Astrocyte of the hippocampus (primary cell): Measurements from ENCODE around the gene CDK5R1.
"Not testable (repeated sequence)": the region's sequence is repeated elsewhere in the genome, so short reads cannot be mapped to it uniquely, and the experiment has no call there.

Experiments
- DNase-seq: peaks from one replicate; pipeline ENCODE4 v3.0.0; 2011; ENCODE audit warnings: low read depth, low spot score

CDK5R1 gene

DNA sequence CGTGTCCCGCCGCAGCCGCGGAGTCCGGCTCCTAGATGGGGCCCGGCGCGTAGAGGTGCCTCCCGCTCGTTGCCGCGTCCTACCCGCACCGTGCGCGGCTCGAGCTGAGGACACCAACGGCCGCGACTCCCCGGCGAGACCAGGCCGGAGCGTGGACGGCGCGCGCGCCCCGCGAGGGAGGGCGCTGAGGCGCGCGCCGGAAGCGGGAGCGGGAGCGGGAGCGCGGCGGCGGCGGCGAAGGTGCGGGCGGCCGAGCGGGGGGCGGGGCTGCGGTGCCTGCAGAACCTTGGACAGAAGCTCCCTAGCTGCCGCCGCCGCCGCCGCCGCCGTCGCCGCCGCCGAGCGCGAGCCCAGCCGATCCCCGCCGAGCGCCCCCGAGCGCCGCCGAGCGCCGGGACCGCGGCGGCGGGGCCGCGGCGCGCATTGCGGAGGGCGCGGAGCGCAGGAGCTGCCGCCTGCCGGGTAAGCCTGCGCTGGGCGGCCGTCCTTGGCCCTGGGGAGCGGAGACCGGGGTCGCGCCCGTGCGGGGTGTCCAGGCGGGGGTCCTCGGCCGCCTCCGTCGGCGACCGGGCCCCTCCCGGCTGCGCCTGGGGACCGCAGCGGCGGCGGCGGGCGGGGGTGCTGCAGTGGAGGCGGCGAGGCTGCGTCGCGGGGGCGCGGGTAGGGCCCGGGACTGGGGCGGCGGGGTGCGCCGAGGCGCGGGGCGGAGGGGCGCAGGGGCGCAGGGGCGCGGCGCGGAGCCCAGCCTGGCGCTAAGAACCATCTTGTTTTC is at the start of gene CDK5R1:
Gene CDK5R1, plus strand, starts transcription at position 293 of the 772 bp plus-strand sequence. CDS start 628 bp downstream, outside the sequence.
- peak; percentile 93 for DNase-seq

DNA sequence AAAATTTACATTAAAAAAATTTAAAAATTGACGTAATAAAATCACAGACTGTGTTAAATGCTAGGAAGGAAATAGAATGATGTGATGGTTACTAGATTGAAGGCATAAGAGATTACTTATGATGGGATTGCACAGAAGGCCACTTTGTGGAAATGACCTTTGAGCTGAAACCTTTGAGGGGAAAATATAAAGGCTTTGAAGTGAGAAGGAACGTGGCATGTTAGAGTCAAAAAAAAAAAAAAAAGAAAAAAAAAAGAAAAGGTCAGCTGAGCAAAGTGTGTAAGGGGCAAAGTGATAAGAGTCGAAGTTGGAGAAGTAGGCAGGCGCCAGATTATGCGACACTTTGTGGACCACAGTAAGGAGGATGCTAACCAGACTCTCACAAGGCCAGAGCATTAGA is 46.1 kb upstream of the CDK5R1 start:
- no peak for DNase-seq

DNA sequence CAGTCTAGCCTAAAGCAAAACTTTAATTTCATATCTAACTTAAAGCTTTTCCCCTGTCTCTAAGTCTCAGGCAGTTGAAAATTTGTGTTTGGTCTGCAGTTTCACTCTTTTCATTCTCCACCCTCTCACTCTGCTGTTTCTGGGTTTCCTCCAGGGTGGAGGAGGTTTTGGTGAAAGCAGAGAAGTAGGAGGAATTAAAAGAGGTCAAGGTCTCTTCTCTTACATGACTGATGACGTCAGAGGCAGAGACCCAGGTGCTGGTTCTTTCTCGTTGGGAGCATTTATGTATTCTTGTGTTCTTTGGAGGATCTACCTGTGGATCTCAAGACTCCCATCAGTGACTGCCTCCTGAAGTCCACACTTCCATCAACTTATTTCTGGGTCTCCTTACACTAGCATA is 44.9 kb upstream of the CDK5R1 start:
- no peak for DNase-seq

DNA sequence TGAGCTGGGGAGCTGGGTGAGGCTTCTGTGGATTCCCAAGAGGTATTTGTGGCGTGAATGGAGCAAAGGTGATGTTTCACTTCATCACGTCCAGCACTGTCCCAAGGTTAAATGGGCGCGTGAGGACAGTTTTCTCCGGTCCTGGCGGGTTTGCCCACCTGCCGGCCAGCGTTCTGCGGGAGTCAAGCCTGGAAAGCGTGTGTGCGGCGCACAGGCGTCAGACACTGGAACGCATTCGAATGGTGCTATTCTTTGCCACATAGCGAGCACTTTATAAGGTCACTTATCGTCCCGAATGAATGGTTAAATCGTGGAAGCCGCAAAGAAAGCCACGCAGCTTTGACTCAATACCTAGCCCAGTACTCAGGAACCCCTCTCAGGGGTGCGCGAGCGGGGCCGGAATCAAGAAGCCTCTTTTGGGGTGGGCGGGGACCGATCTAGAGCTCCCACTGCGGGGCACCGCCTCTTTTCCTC is 42.9 kb upstream of the CDK5R1 start:
- no peak for DNase-seq

DNA sequence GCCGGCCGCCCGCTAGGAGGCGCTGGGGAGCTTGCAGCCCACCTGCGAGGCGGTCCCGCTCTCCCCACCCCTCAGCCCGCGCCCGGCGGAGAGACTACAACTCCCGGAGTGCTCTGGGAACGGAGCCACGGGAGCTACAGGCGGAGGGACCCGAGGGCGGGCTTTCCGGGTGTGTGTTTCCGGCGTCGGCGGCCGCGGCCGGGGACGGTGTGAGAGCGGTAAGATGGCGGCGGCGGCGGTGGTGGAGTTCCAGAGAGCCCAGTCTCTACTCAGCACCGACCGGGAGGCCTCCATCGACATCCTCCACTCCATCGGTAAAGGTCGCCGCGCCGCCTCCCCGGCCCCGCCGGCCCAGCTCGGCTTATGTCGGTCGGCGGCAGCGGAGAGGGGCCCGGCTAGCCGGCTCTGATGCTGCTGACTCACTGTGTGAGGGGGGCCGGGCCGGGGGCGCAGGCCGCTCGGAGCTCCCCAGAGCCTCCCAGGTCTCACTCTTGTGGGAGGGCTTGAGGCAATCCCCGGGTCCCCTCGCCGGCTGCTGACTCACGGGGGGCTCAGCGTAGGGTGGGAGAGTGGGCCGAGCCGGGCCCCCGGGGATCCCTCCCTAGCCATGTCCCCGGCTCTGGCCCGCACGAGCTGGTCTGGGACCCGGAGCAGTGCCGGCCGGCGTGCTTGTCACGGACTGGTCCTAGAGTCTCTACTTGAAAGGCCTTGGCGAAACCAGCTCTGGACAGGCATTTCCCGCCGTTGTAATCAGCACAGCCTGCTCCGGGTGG is 42.3 kb upstream of the CDK5R1 start, which contains the start of gene PSMD11:
Gene PSMD11, plus strand, starts transcription at position 210 of the 773 bp plus-strand sequence. Its CDS starts 14 bp downstream, at position 224.
- peak; percentile 99 for DNase-seq

DNA sequence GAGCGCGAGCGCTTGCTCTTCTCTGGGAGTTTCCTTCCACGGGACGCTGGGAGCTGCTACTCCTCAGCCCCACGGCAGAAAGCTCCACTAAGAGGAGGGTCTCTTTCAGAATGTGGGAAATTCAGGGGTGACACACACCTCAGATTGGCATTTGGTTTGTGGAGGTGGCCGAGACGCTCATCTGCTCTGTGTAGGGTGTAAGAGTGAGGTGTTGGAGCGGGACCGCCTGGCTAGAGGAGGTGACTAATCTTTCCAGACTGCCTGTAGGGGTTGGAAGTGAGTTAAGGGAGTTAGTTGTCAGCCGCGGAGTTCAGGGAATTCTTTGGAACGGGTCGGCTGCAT is 41.7 kb upstream of the CDK5R1 start:
- peak; percentile 77 for DNase-seq

DNA sequence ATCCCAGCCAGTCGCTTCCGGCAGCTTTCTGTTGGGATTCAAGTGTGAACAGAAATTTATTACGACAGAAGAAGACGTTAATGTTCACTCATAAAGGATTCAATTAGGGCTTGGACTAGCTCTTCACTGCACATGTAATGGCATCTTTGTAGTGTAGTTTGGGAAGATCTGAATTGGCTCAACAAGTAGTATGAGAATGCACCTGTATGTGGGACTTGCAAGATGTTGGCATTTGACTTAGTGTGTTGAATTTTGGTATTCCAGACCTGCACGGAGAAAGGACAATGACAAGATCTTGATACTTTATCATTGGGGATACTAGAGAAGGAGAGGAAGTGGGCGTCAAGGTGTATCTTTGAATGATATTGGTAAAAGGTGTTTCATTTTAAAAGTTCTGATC is 41.3 kb upstream of the CDK5R1 start:
- no peak for DNase-seq

DNA sequence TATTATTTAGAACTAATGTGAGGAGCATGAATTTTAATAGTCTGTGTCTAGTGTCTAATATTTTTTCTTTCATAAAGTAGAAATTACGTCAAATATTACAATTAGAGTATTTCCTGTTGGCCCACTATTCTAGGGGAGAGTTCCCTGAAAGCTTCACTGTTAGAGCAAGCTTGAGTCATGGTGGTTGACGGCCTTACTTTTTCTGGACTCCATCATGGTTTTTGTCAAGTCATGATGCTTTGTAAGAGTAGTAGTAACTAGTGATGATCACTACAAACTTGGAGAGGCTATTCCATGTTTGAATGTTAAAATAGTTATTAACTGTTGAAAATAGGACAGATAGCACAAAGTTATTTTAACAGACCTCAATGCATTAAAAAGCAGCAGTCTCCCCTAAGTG is 40.8 kb upstream of the CDK5R1 start:
- DNase-seq: peak; percentile 20

DNA sequence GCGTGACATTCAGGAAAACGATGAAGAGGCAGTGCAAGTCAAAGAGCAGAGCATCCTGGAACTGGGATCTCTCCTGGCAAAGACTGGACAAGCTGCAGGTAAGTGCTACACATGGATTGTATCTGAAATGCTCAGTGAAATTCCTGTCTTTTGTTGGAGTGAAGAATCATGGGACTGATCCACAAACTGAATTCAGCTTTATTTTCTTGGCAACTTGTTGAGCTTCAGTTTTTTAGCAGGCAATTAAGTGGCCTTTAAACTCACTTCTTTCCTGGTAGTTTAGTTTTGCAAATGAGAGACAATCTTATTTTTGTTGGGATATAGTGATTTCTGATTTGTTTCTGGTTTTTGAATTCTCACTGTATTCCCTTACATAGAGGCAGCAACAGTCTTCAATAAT is 39.8 kb upstream of the CDK5R1 start:
- DNase-seq: no peak

DNA sequence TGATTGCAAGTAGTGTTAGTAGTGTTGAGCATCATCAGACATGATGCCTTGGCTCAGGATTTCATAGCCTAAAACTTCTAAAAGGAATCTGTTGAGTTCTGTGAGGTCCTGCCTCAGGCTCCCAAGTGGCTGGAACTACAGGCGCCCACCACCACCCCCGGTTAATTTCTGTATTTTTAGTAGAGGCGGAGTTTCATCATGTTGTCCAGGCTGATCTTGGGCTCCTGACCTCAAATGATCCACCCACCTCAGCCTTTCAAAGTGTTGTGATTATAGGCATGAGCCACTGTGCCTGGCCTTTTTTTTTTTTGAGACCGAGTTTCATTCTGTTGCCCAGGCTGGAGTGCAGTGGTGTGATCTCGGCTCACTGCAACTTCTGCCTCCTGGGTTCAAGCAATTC is 36.8 kb upstream of the CDK5R1 start:
- no peak for DNase-seq

DNA sequence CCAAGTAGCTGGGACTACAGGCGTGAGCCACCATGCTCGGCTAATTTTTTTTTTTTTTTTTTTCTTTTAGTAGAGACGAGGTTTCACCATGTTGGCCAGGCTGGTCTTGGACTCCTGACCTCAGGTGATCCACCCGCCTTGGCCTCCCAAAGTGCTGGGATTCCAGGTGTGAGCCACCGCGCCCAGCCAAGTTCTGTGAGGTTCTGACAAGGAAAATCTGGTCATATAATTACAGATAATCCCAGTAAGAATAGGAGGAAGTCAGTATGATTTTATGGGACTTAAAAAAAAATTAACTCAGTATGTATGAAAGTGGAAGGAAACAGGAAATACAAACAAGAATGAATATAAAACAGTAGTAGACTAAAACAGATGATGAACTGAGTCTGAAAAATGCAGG is 36.4 kb upstream of the CDK5R1 start:
- not testable (repeated sequence) for DNase-seq

DNA sequence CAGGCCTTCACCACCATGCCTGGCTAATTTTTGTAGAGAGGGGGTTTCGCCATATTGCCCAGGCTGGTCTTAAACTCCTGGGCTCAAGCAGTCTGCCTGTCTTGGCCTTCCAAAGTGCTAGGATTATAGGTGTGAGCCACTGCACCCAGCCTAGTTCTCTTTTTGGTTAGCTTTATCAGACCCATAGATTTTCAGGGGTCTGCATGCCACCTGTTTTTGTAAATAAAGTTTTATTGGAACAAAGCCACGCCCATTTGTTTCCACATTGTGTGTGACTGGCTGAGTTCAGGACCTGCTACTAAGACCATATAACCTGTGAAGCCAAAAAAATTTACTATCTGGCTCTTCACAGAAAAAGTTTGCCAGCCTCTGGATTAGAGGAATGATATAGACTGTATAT is 34.9 kb upstream of the CDK5R1 start:
- no peak for DNase-seq

DNA sequence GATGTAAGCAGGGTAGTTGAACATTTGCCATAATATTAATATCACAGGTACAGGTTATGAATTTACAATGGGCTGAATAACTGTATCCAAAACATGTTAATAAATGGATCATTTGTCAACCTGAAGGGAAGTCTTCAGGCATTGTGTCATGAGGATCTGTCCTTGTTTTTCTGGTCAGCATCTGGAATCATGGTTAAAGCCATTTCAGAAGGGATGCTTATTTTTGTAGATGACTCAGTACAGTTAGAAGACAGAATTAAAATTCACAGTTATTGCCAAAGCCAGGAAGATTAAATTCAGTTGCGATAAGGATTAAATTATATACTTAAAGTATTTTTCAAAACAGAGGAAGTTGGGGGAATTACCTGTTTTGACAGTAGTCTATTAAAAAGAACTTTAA is 34.5 kb upstream of the CDK5R1 start:
- peak; percentile 12 for DNase-seq

DNA sequence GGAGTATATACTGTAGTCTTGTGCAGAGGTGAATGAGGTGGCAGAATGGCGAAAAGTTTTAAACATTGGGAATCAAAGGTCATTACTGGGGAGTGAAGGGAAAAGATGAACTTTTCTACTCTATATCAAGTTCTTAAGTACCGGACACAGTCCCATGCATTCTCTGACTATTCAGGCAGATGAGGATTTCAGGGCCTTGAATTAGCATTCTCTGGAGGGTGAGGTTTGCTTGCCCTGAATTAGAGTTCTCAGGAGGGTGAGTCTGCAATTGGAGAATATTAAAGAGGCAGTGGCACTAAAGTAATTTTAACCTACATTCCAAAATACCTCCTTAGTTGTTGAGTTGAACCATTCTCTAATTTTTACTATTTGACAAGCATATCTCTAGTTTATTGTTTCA is 33.4 kb upstream of the CDK5R1 start:
- DNase-seq: no peak

DNA sequence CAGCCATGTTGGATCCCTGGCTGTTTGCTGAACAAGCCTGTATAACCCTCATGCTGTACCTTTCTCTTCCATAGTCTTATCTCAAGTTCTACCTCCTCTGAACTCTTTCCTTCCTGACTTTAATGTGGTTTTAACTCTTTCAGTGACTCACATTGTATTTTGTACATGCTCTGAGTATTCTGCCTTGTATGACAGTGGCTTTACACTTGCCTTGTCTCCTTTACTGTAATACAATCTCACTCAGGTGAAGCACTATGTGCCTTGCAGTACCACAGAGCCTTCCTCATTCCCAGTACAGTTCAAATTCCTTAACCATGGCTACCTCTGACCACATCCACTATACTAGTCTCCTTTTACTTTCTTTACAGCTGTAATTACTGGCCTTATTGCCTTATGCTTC is 28.4 kb upstream of the CDK5R1 start:
- DNase-seq: no peak

DNA sequence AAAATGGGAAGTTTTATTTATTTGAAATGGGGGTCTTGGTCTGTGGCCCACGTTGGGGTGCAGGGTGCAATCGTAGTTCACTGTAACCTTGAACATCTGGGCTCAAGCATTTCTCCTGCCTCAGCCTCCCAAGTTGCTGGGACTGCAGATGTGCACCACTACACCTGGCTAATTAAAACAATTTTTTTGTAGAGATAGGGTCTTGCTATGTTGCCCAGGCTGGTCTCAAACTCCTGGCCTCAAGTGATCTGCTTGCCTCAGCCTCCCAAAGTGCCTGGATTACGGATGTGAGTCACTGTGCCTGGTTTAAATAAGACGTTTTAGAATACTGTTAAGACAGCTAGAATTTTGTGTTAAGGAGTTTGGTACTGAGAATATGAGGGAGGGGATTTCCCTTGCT is 26.7 kb upstream of the CDK5R1 start:
- DNase-seq: no peak

DNA sequence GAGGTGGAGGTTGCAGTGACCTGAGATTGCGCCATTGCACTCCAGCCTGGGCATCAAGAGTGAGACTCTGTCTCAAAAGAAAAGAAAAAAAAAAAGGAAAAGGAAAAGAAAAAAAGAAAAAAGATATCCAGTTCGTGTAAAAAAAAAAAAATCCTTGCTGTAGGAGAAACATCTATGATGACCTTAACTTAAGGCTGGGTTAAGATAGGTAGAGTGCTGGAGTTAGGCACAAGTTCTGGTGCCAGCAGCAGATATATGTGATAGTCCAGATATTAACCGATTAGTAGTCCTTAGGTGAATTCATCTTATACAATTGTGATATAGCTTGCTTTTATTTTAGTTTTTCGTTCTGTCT is 25.3 kb upstream of the CDK5R1 start:
- no peak for DNase-seq

DNA sequence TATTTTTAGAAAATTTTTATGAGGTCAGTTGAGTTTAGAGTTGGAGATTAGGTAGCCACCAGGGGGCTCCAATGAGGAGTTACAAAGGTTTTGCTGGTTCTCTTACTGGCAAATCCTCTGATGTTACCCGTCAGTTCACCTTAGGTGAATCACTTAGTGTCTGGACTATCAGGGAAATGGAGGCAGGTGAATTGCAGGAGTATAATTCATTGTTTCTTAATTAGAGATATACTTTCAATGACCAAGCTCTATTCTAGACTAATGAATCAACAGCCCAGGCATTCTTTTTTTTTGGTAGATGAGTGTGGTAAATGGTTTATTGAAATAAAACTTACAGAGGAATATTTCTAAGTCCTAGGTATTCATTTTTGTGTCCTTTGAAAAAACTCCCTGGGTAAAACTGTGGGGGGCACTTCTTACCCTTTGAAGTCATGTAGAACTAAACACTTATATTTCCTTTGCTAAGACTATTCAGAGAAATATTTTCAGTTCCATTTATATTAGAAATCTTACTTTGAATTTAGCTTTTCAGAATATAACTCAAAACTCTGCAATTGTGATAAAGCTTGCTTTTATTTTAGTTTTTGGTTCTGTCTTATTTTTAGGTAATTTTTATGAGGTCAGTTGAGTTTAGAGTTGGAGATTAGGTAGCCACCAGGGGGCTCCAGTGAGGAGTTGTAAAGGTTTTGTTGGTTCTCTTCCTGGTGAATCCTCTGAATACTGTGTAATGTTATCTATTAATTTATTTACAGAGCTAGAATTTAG is 24.8 kb upstream of the CDK5R1 start:
- DNase-seq: peak; percentile 69

DNA sequence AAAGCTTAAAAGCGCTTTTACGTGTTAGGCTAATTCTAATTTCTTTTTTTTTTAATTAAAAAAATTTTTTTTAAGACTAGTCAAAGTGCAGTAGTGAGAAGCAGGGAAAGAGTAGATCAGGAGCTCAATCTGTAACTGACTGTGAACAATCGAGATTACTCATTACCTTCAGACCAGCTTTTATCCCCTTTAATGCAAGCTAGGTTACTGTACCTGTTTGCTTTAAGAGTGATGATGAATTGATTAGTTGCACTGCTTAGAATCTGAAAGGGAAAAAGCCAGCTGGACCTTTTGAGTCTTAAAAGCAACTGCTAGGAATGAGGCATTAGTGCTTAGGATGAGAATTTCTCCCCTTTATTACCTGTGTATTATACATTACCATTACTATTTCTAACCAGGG is 23.5 kb upstream of the CDK5R1 start:
- DNase-seq: no peak

DNA sequence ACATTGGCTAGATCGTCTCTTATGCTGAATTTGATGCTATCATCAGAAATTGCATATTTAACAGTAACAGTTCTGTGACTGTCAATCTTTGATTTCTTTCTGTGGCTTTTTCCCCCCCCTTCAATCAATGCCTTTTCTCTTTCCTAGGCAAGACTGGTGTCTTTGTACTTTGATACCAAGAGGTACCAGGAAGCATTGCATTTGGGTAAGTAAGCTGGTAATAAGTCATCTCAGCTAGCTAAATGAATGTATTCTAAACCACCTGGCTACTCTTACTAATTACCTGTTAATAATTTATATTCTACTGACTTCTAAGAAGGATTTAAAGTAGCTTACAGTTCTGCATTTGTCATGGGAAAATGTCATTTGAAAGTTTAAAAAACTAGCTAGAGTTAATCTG is 22.4 kb upstream of the CDK5R1 start:
- DNase-seq: no peak

DNA sequence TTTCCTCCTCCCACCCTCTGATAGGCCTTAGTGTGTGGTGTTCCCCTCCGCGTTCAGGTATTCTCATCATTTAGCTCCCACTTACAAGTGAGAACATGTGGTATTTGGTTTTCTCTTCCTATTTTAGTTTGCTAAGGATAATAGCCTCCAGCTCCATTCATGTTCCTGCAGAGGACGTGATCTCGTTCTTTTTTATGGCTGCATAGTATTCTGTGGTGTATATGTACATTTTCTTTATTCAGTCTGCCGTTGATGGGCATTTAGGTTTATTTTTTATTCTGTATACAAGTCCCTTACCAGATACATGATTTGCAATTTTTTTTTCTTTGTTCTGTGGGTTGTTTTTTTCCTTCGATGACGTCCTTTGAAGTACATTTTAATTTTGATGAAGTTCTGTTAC is 18.8 kb upstream of the CDK5R1 start:
- no peak for DNase-seq

DNA sequence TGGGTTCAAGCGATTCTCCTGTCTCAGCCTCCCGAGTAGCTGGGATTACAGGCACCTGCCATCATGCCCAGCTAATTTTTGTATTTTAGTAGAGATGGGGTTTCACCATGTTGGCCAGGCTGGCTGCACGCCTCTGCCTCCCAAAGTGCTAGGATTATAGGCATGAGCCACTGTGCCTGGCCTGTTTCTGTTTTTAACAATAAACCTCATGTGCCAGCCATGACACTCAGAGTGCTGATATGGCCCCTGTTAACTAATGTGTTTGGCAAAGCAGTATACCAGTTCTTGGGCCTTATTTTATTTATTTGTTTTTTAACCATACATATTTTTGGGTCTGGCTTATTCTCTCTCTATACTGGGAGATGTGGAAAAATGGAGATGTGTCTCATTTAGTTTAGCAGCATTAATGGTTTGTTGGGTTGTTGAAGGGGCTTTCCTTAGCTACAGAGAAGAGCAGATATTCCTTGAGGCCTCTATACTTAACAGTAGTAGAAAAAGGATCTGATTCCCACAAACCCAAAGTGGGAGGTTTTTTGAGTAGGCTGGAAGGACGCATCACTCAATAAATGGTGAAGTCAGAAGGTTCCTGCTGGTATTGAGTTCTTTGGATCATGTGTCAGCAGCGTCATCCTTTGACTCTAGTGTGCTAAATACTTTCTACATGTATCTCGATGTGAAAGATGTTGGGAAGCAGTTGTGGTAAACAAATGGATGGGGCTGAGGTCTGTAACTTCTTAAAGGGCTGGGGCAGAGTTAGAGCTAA is 16.2 kb upstream of the CDK5R1 start:
- no peak for DNase-seq
